PFSK-1 (cell line): ENCODE results near the gene LTBP2.

ENCODE experiments used
- FOXP2 ChIP-seq: optimal IDR thresholded peaks from 2 replicates; pipeline ENCODE3; 2011; ENCODE audit warnings: borderline replicate concordance, control low read depth, inconsistent platforms; ENCODE audit not compliant: insufficient read depth; ENCODE audit errors: extremely low read length, extremely low read depth
- REST ChIP-seq, 2 experiments: IDR thresholded peaks; 2 replicates each; pipeline versions ENCODE4 v1.6.1 to v1.8.0; 2011 to 2012; ENCODE audit warnings: low read depth in 2 of 2, low read length in 2 of 2, control low read depth in 1 of 2, inconsistent platforms in 1 of 2, mild to moderate bottlenecking in 1 of 2, moderate library complexity in 1 of 2; ENCODE audit not compliant: insufficient read depth in 1 of 2

- no peak for TF ChIP-seq REST (IDR thresholded peaks at IDR 0.05; ENCODE audit: insufficient read depth in 1 of 2, low read depth in 2 of 2, low read length in 2 of 2)
- TF ChIP-seq FOXP2 = no peak
Observed at GRCh38 chr14:74567646-74568379, 44.2 kb downstream of the LTBP2 start.
